Smooth muscle cell (in vitro differentiated cells): ENCODE data around the gene UCMA. TPM values are rescaled to one million over a fixed set of nuclear protein-coding genes. Genes with fewer than 3 reads are reported as not detected.

Experiments used
- polyA plus RNA-seq: library from polyadenylated mRNA; unstranded; fragments of >200 nt; fragmentation: Nextera tagmentation; extraction: Ambion mirVana; gene quantifications from 2 replicates; pipeline ENCODE4 v1.2.1, GENCODE V29; 2016
- small RNA-seq: library from RNA; depleted of rRNA; stranded (forward); fragments of <200 nt; gene quantifications from one replicate; pipeline ENCODE3, GENCODE V24; 2014
- total RNA-seq: library from RNA; depleted of rRNA; stranded (reverse); fragments of >200 nt; gene quantifications from 2 replicates; pipeline ENCODE4 v1.2.3, GENCODE V29; 2014

UCMA gene
- total and polyA plus RNA-seq, 2 experiments from 2014 or later = not detected

Small RNA genes lying within 50 kb of the gene (small RNA-seq; reads per million reads assigned to genes)
- gene RNU6-6P = 0.34 reads per million, percentile 9 among the genes with 10 or more reads in this experiment

Other genes starting within 250 kb of the UCMA start
- gene CCDC3, start 232.7 kb downstream of the UCMA start, total RNA-seq = 33.7 and 46.0 TPM in 2 replicates
- gene CCDC3, start 232.7 kb downstream of the UCMA start, polyA plus RNA-seq = 39.2 and 51.2 TPM in 2 replicates
- gene OPTN, start 134.2 kb downstream of the UCMA start, total RNA-seq = 43.0 and 43.7 TPM in 2 replicates
- 83.0 and 107 TPM in 2 replicates for gene OPTN, start 134.2 kb downstream of the UCMA start, polyA plus RNA-seq
- gene MCM10, start 72.8 kb downstream of the UCMA start, total RNA-seq = 3.5 and 7.0 TPM in 2 replicates
- 5.7 and 6.6 TPM in 2 replicates for gene MCM10, start 72.8 kb downstream of the UCMA start, polyA plus RNA-seq
- gene PHYH, start 65.7 kb upstream of the UCMA start, total RNA-seq = 14.4 and 17.3 TPM in 2 replicates
- gene PHYH, start 65.7 kb upstream of the UCMA start, polyA plus RNA-seq = 27.5 and 33.1 TPM in 2 replicates
- gene SEPHS1, start 113.9 kb upstream of the UCMA start, total RNA-seq = 24.1 and 29.5 TPM in 2 replicates
- 36.5 and 48.3 TPM in 2 replicates for gene SEPHS1, start 113.9 kb upstream of the UCMA start, polyA plus RNA-seq